Endothelial cell of umbilical vein (primary cell): ENCODE measurements around the gene PPY.

Experiments used
- CTCF ChIP-seq, 2 donors: IDR thresholded peaks; 1 replicate in 1 of 2; 2 replicates in 1 of 2; pipeline ENCODE4 v1.5.1; 2011; ENCODE audit warnings: low read length in 2 of 2, mild to moderate bottlenecking in 2 of 2, moderate library complexity in 2 of 2, control low read depth in 1 of 2, inconsistent platforms in 1 of 2, low read depth in 1 of 2; ENCODE audit not compliant: insufficient read depth in 1 of 2; ENCODE audit errors: extremely low read depth in 1 of 2
- EZH2 ChIP-seq: IDR thresholded peaks from 2 replicates; pipeline ENCODE4 v1.6.1; 2012; ENCODE audit warnings: borderline replicate concordance, low read depth, mild to moderate bottlenecking, moderate library complexity, low read length, inconsistent platforms; ENCODE audit not compliant: severe bottlenecking
- MAX ChIP-seq: IDR thresholded peaks from 2 replicates; pipeline ENCODE4 v1.6.1; 2011; ENCODE audit not compliant: insufficient read depth, insufficient read length
- MYC ChIP-seq: IDR thresholded peaks from one replicate; pipeline ENCODE4 v1.6.1; 2011; ENCODE audit warnings: mild to moderate bottlenecking, low read depth, low read length
- POLR2A ChIP-seq: IDR thresholded peaks from 2 replicates; pipeline ENCODE4 v1.6.1; 2012; ENCODE audit warnings: low read depth, mild to moderate bottlenecking, control low read depth, low read length
- POLR2AphosphoS5 ChIP-seq: IDR thresholded peaks from 2 replicates; pipeline ENCODE4 v1.6.1; 2012; ENCODE audit warnings: low read depth, mild to moderate bottlenecking, control low read depth, low read length, moderate library complexity; ENCODE audit not compliant: insufficient read depth

GRCh38 chr17:43967251-43967875, 25.1 kb upstream of the PPY start:
- TF ChIP-seq CTCF (IDR thresholded peaks at IDR 0.05; ENCODE audit: extremely low read depth in 1 of 2, insufficient read depth in 1 of 2, low read depth in 1 of 2, low read length in 2 of 2) (no peak), MYC (no peak), EZH2 (no peak), MAX (no peak), POLR2A (no peak), POLR2AphosphoS5 (no peak)
